Activated T-cell treated with anti-CD3 and anti-CD28 coated beads for 4 hours (primary cell): ENCODE data around the gene RTL1.

Experiments used
- DNase-seq: peaks from one replicate; pipeline ENCODE4 v3.0.0-alpha.2; 2020

RTL1 gene

GRCh38 chr14:100903672-100904185, at the start of gene RTL1:
Gene RTL1, minus strand, starts transcription at chr14:100903722. Its CDS starts 18,934 bp downstream, at chr14:100884788.
- no peak for DNase-seq

GRCh38 chr14:100950024-100950423, 46.5 kb upstream of the RTL1 start:
- no peak for DNase-seq

- no peak for DNase-seq
These were observed 40.5 kb upstream of the RTL1 start for GRCh38 chr14:100944052-100944451.

GRCh38 chr14:100930270-100930669, 26.7 kb upstream of the RTL1 start:
- DNase-seq: no peak

GRCh38 chr14:100915560-100915959, 12.0 kb upstream of the RTL1 start:
- DNase-seq: no peak

- DNase-seq: no peak
These were observed 11.1 kb upstream of the RTL1 start for GRCh38 chr14:100914597-100915021.

- no peak for DNase-seq
These were observed 8.3 kb upstream of the RTL1 start for GRCh38 chr14:100911665-100912316.

- no peak for DNase-seq
These were observed 7.6 kb upstream of the RTL1 start for GRCh38 chr14:100910888-100911664.

GRCh38 chr14:100909439-100909838, 5.9 kb upstream of the RTL1 start:
- DNase-seq: no peak

- DNase-seq: no peak
These were observed 3.7 kb upstream of the RTL1 start for GRCh38 chr14:100907240-100907639.

- no peak for DNase-seq
These were observed 2.9 kb upstream of the RTL1 start for GRCh38 chr14:100906420-100906819.

- no peak for DNase-seq
These were observed 1.6 kb upstream of the RTL1 start for GRCh38 chr14:100905166-100905565.

- no peak for DNase-seq
These were observed 975 bp upstream of the RTL1 start for GRCh38 chr14:100904307-100905087.

GRCh38 chr14:100903134-100903468, 421 bp downstream of the RTL1 start:
- DNase-seq: no peak

- DNase-seq: no peak
These were observed 1.0 kb downstream of the RTL1 start for GRCh38 chr14:100902295-100903133.

- DNase-seq: no peak
These were observed 1.9 kb downstream of the RTL1 start for GRCh38 chr14:100901391-100902183.

- DNase-seq: no peak
These were observed 2.6 kb downstream of the RTL1 start for GRCh38 chr14:100900837-100901390.

GRCh38 chr14:100899884-100900771, 3.4 kb downstream of the RTL1 start:
- DNase-seq: no peak

- no peak for DNase-seq
These were observed 4.3 kb downstream of the RTL1 start for GRCh38 chr14:100898935-100899883.
